Measurements from ENCODE around the gene NRIP1.
"Not testable (repeated sequence)": the region's sequence is repeated elsewhere in the genome, so short reads cannot be mapped to it uniquely, and the experiment has no call there.

Gene NRIP1

DNA sequence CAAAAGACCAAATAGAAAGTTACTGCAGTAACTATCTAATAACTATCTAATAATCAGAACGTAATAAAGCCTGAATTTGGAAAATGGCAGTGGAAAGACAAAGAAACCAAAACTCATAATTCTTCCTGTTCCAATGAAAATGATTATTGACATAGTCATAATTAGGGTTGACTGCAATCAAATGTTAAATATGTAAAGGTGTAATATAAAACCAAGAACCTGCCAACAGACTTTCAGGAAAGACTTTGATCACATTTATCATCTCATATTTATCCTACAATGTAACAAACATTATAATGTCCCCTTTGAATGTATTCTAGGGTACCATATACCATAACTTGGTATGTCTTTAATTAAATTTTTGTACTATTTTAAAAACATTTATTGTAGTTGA, 26.9 kb downstream of the NRIP1 start:
- no peak for DNase-seq

DNA sequence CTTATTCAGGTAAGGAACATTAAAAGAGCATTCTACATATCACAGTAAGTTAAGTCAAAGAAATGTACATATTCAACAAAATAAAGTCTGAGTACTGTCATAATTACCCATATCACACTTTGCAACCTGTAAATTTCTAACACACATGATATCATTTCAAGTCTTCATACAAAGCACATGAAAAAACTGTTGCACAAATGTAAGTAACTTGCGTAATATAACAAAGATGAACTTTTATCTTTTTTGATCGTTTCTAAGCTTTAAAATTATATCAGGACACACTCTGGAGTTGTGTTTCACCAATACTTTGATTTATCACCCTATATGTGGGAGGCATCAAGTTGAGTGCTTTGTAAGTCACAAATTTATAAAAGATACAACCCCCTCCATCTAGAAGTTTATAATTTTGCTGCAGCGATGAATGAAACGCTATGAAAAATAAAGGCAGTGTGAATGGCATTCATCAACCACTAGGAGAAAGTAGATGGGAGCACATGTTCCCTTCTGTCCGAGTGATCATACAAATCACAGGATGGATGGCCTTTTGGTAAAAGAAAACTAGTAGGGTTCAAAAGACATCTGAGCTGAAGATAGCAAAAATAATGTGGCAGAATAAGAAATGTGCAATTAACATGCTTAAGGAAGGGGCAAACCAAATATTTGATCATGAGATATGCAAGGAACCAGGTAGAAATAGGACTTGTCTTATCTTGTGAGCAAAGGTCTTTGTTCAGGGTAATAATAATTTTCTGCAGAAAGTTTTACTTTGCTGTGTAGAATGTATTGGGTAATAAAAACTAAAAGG, 27.5 kb downstream of the NRIP1 start:
- DNase-seq, result no peak

DNA sequence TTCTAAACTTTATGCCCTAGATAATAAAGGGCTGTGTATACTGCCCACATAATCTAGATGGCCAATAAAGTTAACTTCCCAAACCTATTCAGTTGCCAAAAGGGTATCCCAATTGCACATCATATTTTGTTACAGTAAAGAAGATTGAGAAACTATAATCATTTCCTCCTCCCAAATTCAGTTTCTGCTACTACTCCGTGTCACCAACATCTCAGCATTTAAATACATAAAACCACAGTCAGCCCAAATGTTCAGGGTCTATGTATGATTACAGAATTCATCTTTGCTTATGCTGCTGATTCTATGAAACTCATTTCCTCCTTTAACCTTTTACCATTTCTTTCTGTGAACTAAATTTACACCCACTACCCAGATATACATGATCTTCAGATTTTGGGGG, 28.6 kb downstream of the NRIP1 start:
- DNase-seq, result no peak

DNA sequence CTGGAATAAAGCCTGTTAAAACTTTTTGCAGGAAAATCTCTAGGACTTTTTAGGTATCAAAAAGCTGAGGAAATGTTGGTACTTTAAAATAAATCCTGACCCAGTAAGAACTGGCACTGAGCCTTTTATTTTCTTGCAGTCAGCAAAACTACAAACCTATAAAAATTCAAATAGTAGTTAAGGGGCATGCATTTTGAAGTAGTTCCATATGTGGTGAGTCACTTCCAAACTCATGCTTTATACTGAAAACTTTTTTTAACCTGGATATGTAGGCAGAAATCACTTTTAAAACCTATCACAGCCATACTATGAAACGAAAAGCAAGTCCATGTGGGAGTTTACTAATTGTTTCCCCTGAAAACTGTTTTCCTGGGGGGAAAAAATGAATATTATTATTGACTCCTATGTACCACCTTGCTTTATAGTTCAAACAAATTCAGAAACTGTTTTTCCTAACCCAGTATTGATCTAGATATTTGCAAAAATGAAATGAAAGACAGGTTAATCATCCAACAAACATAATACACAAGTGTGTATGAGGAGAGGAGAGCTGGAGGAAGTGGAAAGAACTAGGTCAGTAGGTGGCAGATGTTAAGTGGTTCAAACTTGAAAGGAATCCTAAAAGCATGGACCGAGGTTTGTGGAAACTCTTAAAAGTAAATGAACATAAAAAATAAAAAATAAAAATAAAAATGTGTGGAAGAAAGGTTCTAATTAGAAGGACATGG, 30.5 kb downstream of the NRIP1 start:
- peak; percentile 53 for DNase-seq

DNA sequence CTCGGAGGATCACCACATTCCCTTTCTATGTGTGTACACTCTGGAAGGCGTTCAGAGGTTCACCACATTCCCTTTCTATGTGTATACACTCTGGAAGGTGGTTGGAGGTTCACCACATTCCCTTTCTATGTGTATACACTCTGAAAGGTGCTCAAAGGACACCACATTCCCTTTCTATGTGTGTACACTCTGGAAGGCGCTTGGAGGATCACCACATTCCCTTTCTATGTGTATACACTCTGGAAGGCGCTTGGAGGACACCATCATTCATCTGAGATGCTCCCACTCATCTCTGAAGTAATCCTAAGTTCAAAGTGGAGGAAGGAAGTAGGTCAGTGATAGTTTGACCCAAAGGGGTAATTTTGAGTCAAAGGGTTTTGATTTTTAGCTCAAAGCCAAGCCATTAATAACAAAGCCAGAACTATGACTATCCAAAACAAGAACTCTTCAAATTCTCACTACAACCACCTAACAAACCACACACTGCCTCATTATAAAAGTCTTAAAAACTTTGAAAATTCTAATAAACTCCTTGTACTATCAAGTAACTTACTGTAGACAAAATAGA, 32.9 kb downstream of the NRIP1 start:
- peak; percentile 41 for DNase-seq

DNA sequence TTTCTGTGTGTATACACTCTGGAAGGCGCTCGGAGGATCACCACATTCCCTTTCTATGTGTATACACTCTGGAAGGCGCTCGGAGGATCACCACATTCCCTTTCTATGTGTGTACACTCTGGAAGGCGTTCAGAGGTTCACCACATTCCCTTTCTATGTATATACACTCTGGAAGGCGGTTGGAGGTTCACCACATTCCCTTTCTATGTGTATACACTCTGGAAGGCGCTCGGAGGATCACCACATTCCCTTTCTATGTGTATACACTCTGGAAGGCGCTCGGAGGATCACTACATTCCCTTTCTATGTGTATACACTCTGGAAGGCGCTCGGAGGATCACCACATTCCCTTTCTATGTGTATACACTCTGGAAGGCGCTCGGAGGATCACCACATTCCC, 33.4 kb downstream of the NRIP1 start:
- DNase-seq, result not testable (repeated sequence)

DNA sequence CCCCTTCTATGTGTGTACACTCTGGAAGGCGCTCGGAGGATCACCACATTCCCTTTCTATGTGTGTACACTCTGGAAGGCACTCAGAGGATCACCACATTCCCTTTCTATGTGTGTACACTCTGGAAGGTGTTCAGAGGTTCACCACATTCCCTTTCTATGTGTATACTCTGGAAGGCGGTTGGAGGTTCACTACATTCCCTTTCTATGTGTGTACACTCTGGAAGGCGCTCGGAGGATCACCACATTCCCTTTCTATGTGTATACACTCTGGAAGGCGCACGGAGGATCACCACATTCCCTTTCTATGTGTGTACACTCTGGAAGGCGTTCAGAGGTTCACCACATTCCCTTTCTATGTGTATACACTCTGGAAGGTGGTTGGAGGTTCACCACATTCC, 33.9 kb downstream of the NRIP1 start:
- peak; percentile 38 for DNase-seq

DNA sequence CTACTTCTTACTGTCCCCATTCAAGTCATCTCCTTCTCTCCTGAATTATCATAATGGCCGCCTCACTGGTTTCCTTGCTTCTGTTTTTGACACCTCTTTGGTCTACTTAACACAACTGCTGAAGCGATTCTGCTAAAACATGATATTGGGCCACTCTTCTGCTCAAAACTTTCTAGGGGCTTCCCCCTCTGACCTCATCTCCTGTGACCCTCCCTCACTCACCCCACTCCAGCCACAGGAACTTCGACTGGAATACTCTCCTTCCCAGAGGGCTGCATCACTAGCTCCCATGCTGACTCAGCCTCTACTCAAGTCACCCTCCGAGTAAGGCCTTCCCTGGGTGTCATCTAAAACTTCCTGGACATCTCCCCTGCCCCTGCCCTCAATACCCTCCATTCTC, 35.7 kb downstream of the NRIP1 start:
- no peak for DNase-seq

DNA sequence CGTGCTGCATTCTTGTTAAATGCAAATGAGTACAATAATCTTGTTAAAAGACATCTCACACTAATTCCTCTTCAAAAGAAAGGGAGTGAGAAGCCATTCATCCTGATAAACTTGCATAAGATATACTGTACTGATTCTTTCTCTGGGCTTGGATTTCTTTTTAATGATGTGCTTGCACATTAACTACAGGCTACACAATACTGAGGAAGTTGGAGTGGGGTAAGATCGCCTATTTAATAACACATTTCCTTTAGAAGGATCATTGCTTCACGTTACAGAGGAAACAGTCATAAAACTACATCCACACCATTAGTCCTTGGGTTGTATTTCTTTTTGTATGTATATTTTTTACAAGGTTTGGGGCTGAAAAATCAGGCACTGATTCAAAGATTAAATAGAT, 36.6 kb downstream of the NRIP1 start:
- no peak for DNase-seq

DNA sequence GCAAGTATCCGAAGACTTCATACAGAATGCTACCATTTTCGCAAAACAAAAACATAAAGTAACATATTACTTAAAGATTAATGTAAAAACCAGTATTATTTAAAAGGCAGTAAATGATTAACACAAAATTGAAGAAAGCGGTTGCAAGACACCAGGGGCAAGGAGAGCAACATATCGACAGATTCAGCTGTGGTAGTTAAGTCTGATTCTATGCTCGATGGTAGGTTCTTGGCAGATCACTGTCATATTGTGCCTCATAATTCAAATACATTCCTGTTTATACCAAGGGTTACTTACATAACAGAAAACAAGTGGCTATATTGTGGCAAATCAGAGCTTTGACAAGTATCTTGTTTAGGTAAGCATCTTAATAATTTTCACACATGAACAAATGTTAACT, 37.7 kb downstream of the NRIP1 start:
- no peak for DNase-seq

DNA sequence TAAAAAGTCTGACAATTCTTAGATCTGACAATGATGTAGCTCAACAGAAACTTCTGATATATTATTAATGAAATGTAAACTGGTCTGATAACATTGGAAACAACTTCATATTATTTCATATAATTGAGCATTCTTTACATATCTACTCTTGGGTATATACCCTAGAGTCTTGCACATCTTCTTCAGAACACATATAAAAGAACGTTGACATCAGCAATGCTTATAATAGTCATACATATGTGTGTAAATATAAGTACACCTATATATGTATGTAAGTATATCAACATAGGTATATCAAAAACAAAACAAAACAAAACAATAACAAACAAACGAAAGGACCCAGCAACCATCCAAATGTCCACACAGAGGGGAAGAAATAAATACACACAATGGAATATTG, 38.4 kb downstream of the NRIP1 start:
- DNase-seq, result no peak

DNA sequence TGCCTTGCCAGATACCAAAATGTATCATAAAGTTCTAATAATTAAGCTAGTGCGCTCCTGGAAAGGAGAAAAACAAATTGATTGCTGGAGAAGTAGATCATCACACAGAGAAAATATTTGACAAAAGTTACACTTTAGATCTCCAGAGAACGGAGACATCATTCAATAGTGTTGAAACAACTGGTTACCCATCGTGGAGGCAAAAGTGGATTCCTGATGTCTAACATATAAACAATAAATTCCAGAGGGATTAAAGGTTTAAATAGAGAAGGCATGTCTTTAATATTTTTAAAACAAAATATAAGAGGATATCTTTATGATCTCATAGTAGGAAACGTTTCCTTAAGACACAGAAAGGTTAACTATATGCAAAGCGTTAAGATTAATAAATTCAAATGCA, 41.0 kb downstream of the NRIP1 start:
- DNase-seq, result peak; percentile 79

DNA sequence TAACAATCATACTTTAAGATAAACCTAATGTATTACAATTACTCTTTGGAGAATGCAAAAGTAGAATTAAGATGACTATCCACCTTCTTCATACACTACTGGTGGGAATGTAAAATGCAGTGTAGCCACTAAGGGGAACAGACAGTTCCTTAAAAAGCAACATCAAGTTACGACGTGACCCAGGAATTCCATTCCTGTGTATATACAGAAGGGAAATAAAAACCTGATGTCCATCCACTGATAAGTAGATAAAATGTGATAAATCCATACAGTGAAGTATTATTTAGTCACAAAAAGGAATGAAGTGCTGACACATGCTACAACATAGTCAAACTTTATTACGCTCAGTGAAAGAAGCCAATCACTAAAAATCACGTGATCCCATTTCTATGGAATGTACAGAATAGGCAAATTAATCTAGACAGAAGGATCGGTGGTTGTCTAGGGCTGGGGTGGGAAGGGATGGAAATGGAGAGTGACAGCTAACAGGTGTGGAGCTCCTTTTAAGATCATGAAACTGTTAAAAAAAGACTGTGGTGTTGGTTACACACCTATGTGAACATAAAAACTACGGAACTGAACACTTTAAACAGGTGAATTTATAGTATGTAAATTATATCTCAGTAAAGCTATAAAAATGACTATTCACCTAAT, 42.1 kb downstream of the NRIP1 start:
- DNase-seq, result peak; percentile 47

DNA sequence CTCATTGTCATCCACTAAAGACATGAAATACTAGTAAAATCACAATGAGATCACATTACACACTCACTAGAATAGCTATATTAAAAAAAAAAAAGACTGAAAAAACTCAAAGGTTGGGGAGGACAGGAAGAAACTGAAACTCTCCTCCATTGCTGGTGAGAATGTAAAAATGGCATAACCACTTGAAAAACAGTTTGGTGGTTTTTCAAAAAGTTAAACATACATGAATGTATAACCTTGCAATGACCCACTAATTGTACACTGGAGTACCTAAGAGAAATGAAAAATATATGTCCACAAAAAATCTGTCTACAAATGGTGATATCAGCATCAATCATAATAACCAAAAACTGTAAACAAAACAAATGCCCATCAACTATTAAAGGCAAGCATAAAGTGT, 44.0 kb downstream of the NRIP1 start:
- no peak for DNase-seq

DNA sequence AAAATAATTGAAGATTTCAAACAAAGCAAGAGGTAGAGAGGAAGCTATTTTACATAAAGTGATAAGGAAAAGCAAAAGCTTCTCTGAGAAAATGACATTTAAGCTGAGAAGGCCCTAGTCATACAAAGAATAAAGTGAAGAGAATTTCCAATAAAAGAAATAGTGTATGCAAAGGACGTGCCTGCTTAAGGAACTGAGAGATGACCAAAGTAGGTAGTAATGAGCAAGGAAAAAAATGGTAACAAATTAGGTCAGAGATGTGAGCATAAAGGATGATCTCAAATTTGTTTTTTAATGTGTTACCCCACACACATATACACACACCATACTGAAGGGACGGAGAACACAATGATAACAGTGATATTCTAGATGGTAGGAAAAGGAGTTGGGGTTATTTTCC, 46.4 kb downstream of the NRIP1 start:
- no peak for DNase-seq

DNA sequence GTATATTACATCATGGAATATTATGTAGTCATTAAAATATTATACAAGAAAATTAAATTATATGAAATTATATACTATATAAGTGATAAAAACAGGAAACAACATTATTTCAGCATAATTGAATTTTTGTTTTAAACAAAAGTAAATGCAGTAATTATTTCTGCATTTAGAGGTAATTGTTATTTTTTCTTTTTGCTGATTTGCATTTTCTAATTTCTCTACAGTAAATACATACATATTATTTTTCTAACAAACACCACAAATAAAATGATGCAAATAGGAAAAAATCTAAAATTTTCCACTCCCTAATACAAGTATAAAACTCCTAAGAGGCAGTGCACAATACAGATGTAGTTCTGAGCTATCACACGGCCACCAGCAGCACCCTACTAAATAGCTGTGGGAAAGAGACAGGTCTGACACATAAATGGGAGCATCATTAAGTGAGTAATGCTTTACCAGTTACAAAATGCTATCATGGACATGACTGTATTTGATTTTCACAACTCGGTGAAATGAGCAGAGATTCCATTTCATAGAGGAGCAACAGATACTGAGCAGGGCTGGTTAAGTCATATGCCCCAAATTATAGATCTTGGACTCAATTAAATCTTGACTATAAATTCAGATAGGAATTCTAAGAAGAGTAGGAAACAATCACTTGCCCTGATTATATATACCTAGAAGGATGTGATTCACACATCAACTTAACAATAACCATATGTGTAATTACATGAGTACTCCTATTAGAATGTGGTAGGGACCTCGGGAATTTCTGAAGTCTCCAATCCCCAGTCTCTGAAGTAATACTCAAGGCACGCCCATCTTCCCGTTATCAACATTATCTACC, 49.0 kb downstream of the NRIP1 start:
- peak; percentile 86 for DNase-seq

DNA sequence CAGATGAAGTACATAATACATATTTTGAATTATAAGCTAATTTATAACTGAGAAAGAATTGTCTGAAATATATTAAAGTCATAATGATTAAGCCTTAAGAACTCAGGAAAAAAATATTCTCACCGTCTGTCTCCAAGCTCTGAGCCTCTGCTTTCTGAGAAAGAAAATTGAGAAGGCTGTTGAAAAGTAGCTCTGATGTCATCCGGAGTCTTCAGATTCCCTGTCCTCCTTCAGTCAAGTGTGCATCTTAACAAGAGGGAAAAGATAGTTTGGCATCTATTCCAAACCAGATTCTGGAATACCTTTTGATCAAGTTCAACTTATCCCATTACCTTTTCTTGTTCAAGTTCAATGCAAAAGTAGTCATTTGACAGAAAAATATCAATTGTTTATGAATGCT, 50.6 kb downstream of the NRIP1 start:
- DNase-seq, result peak; percentile 55

DNA sequence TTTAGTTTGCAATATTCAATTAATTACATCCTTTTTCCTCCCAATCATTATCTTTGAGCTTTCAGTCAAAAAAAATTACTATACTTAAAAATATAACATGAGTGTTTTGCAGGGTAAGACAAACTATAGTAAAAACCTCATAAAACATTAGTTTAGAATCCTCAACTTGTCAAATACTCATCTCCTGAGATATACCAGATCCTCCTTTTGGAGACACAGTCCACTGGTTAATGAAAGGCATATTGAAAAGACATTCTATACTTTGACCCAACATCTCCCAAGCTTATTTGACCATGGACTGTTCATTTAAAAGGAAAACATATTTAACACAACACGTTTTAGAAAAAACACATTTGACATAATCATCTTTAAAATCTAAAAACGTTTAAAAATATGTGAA, 52.8 kb downstream of the NRIP1 start:
- DNase-seq, result no peak

DNA sequence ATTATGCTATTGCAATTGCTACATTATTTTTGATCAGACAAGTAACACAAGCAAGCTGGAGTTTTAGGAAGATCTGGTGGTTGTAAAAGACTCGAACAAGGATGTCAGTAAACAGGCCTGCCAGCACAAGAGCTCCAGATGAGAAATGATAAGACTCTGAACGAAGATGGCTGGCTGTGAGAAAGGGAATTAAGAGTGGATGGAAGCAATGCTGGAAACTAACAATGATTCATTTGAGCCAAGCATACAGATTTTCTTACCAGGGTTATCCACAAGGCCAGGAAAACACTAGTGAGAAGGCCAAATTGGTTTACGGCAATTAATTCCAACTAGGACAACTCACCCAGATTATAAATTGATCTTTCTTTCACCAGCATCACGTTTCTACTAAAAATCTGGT, 54.2 kb downstream of the NRIP1 start:
- peak; percentile 24 for DNase-seq

DNA sequence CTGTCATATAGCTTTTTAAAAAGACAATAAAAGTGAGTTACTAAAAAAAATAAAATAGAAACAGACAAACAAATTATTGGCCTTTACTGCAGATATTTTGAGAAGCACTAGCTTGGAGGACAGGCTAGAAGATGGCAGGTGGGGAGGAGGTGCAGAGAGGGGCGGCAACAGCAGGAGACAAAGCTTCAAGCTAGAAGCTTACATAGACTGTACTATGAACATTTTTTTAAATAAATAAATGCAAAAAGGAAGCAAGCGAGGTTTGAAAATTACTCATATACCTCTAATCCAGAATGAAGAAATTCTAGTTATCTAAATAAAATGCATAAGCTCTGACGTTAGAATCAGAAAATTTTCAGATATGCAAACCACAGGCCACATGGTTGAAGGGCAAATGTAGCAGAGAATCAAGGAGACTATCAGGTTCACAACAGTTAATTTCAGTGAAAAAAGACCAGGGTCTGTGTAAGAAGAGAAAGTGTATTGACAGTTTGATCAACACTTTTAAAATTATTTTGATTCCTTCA, 54.9 kb downstream of the NRIP1 start:
- DNase-seq, result peak; percentile 87

DNA sequence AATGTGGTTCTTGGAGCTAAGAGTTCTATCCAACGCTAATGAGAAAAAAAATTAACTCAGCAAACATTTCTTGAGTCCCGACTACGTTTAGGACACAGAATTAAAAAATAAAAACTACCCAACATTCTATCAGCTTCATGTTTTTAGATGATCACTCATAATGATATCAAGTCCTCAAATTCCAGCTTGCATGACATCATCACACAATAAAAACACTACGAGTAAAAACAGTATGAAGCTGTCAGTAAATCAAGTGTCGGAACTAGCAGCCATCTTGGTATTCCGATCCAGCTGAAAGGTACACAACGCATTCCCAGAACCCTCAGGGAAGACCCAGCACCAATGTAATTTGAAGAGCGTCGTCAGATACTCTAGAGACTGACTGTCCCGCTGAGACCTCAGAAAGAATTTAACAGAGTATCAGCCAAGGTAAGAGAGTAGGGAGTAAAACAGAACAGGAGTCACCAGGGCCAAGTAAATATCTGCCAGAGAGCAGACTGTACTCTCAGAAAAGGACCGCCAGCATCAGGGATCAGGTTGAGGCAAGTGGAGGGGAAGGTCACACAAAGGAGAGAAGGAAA, 57.0 kb downstream of the NRIP1 start:
- DNase-seq, result no peak
